Measurements from ENCODE around the gene GPR158. TPM values are rescaled to one million over a fixed set of nuclear protein-coding genes. Genes with fewer than 3 reads are reported as not detected.

The GPR158 gene
- total RNA-seq, 1 donor from 2014 or later: not detected

DNA sequence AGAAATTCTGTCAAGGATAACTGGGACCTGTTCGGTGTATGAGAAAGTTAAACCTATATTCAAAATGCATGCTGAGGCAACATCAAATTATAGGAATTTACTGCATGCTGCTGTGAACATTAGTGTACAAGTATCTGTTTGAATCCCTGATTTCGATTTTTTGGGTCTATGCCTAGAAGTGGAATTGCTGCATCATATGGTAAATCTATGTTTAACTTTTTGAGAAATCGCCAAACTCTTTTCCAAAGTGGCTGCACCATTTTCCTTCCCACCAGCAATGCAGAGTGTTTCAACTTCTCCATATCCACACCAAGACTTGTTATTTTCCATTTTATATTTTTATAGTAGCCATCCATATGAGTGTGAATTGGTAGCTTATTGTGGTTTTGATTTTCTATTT is 306.7 kb downstream of the GPR158 start:
- Mint-ChIP-seq H3K4me3 (no peak overlapping the region), H3K36me3 (ENCODE audit: low read depth) (no peaks in the 10 kb centered on the region), H3K9me3 (peaks cover 2% of the 10 kb centered on the region), H3K27me3 (no peaks in the 10 kb centered on the region), H3K4me1 (no peaks in the 10 kb centered on the region), H3K27ac (no peak overlapping the region)
- ATAC-seq (ENCODE audit: low read depth) (no peak), DNase-seq (no peak)
- ChIA-PET CTCF (no interaction called here), POLR2A (no interaction called here)
- intact Hi-C loops (cut with micrococcal nuclease): no loop called here
- TF ChIP-seq, protein P1, sequence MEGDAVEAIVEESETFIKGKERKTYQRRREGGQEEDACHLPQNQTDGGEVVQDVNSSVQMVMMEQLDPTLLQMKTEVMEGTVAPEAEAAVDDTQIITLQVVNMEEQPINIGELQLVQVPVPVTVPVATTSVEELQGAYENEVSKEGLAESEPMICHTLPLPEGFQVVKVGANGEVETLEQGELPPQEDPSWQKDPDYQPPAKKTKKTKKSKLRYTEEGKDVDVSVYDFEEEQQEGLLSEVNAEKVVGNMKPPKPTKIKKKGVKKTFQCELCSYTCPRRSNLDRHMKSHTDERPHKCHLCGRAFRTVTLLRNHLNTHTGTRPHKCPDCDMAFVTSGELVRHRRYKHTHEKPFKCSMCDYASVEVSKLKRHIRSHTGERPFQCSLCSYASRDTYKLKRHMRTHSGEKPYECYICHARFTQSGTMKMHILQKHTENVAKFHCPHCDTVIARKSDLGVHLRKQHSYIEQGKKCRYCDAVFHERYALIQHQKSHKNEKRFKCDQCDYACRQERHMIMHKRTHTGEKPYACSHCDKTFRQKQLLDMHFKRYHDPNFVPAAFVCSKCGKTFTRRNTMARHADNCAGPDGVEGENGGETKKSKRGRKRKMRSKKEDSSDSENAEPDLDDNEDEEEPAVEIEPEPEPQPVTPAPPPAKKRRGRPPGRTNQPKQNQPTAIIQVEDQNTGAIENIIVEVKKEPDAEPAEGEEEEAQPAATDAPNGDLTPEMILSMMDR (IDR thresholded peaks at IDR 0.05): no peak

DNA sequence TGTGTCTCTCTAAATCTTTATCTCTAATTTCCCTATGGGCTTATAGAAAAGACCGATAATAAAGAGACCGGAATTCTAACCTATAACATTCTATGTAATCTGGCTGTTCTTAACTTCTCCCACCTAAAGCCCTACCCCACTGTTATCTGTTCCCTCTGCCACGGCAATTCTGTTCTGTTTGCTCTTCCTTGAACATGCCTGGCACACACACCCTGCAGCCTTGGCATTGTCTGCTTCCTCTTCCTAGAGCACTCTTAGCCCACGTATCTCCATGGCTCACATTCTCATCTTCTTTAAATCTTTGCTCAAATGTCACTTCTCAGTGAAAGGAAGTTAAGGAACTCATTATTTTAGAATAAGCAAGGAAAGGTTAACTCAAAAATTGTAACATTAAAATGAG is 309.2 kb downstream of the GPR158 start:
- Mint-ChIP-seq H3K27me3 (no peaks in the 10 kb centered on the region), H3K4me3 (no peak overlapping the region), H3K4me1 (no peaks in the 10 kb centered on the region), H3K27ac (no peak overlapping the region), H3K36me3 (ENCODE audit: low read depth) (no peaks in the 10 kb centered on the region), H3K9me3 (peaks cover 2% of the 10 kb centered on the region)
- POLR2A ChIA-PET: no interaction called here
- TF ChIP-seq, protein P1 (IDR thresholded peaks at IDR 0.05): no peak
- CTCF ChIA-PET: no interaction called here
- ATAC-seq (ENCODE audit: low read depth) (no peak), DNase-seq (no peak)
- intact Hi-C loops (cut with micrococcal nuclease): no loop called here

DNA sequence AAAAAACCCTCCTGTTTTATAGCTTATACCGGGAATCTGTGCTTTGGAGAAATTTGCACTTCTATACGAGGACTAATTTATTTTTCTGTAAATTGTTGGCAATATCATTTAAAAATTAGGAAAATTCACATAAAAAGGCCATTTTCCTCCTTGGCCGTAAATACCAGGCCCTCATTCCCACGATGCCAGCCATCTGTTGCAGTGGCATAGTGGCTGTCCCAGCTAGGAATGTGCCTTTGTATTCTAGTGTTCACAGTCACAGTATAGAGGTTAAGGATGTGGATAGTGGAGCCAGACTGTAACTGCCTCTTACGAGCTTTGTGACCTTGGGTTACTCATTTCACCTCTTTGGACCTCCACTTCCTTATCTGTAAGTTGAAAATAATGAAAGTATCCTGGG is 312.5 kb downstream of the GPR158 start:
- no peak for ATAC-seq (ENCODE audit: low read depth)
- ChIA-PET CTCF (no interaction called here), POLR2A (no interaction called here)
- peaks cover 2% of the 10 kb centered on the region for H3K9me3 Mint-ChIP-seq
- H3K4me3 Mint-ChIP-seq: no peak overlapping the region
- H3K27ac Mint-ChIP-seq: no peak overlapping the region
- no peaks in the 10 kb centered on the region for H3K36me3 Mint-ChIP-seq (ENCODE audit: low read depth)
- no peak for DNase-seq
- intact Hi-C loops (cut with micrococcal nuclease): no loop called here
- no peaks in the 10 kb centered on the region for H3K27me3 Mint-ChIP-seq
- no peaks in the 10 kb centered on the region for H3K4me1 Mint-ChIP-seq
- TF ChIP-seq, protein P1 (IDR thresholded peaks at IDR 0.05): no peak

DNA sequence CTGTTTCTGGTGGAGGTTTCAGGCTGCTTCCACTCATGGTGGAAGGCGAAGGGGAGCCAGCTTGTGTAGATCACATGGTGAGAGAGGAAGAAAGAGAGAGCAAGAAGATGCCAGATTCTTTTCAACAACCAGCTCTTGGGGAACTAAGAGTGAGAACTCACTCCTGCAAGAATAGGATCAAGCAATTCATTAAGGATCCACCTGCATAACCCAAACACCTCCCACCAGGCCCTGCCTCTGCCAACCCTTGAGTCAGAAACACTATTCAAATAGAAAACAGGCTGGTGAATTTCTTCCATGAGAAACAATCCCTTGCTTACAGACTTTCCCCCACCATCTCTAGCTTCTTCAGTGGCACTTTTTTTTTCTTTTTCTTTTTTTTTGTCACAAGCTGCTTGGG is 317.2 kb downstream of the GPR158 start:
- ATAC-seq (ENCODE audit: low read depth): no peak
- TF ChIP-seq, protein P1 (IDR thresholded peaks at IDR 0.05): no peak
- no peak overlapping the region for H3K4me3 Mint-ChIP-seq
- ChIA-PET POLR2A (no interaction called here), CTCF (no interaction called here)
- no peaks in the 10 kb centered on the region for H3K9me3 Mint-ChIP-seq
- H3K27ac Mint-ChIP-seq: no peak overlapping the region
- H3K4me1 Mint-ChIP-seq: no peaks in the 10 kb centered on the region
- no peak for DNase-seq
- H3K27me3 Mint-ChIP-seq: no peaks in the 10 kb centered on the region
- intact Hi-C loops (cut with micrococcal nuclease): no loop called here
- H3K36me3 Mint-ChIP-seq (ENCODE audit: low read depth): no peaks in the 10 kb centered on the region

DNA sequence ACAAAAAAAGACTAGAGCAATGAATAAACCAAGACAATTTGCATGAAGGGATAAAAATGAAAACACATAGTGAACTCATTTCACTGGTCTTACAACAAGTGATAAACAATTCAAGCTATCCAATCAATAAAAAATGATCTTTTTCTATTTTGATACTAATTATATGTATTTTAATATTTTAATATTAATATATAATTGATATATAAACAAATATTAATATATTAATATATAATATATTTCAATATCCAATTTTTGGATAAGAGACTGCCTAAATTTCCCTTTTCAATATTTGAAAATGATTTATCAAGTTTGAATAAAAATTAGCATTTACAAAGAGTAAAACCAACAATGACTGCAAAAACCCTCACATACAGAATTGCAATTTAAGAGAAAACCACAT is 317.9 kb downstream of the GPR158 start:
- DNase-seq (no peak), ATAC-seq (ENCODE audit: low read depth) (no peak)
- H3K36me3 Mint-ChIP-seq (ENCODE audit: low read depth): no peaks in the 10 kb centered on the region
- TF ChIP-seq, protein P1 (IDR thresholded peaks at IDR 0.05): no peak
- H3K27ac Mint-ChIP-seq: no peak overlapping the region
- H3K27me3 Mint-ChIP-seq: no peaks in the 10 kb centered on the region
- no peak overlapping the region for H3K4me3 Mint-ChIP-seq
- H3K9me3 Mint-ChIP-seq: no peaks in the 10 kb centered on the region
- H3K4me1 Mint-ChIP-seq: no peaks in the 10 kb centered on the region
- POLR2A ChIA-PET: no interaction called here
- CTCF ChIA-PET: no interaction called here
- intact Hi-C loops (cut with micrococcal nuclease): no loop called here

All from activated B cell treated with CpG ODN at 0.5 μM for 24 hours (primary cell).